GM06990 (cell line): ENCODE measurements around the gene KLRG1.

Experiments used
- DNase-seq: peaks from one replicate; pipeline ENCODE4 v3.0.0-alpha.2; 2011; ENCODE audit not compliant: insufficient read length; ENCODE audit errors: extremely low read depth
- H3K27me3 ChIP-seq: replicated peaks from 2 replicates; pipeline ENCODE4 v1.6.0; 2011; ENCODE audit warnings: low read length; ENCODE audit not compliant: control insufficient read depth, insufficient read depth
- H3K36me3 ChIP-seq: 2 replicates; pipeline ENCODE4 v1.5.1; 2011; ENCODE audit warnings: low read length; ENCODE audit not compliant: control insufficient read depth, insufficient read depth
- H3K4me3 ChIP-seq: replicated peaks from 2 replicates; pipeline ENCODE4 v1.5.1; 2011; ENCODE audit warnings: low read depth, mild to moderate bottlenecking, control low read depth, low read length
- CTCF ChIP-seq: IDR thresholded peaks from 2 replicates; pipeline ENCODE4 v1.5.1; 2011; ENCODE audit warnings: low read length, control low read depth, mild to moderate bottlenecking, inconsistent platforms; ENCODE audit not compliant: insufficient read depth, poor library complexity, severe bottlenecking

Gene KLRG1

GRCh38 chr12:8968761-8969160, 20.6 kb upstream of the KLRG1 start:
- Histone ChIP-seq H3K36me3 (no peaks in the 10 kb centered on the region), H3K27me3 (no peaks in the 10 kb centered on the region), H3K4me3 (no peak overlapping the region)
- no peak for TF ChIP-seq CTCF
- no peak for DNase-seq

GRCh38 chr12:8969861-8970411, 19.4 kb upstream of the KLRG1 start:
- no peak for TF ChIP-seq CTCF
- DNase-seq = no peak
- H3K4me3 ChIP-seq = no peak overlapping the region

GRCh38 chr12:8970432-8970831, 18.9 kb upstream of the KLRG1 start:
- Histone ChIP-seq H3K4me3 (no peak overlapping the region), H3K36me3 (no peaks in the 10 kb centered on the region), H3K27me3 (no peaks in the 10 kb centered on the region)
- no peak for DNase-seq
- no peak for TF ChIP-seq CTCF

More at GRCh38 chr12:8969861-8970411, 19.4 kb upstream of the KLRG1 start:
- Histone ChIP-seq H3K36me3 (no peaks in the 10 kb centered on the region), H3K27me3 (no peaks in the 10 kb centered on the region)

GRCh38 chr12:8980137-8980536, 9.2 kb upstream of the KLRG1 start:
- no peak for TF ChIP-seq CTCF
- Histone ChIP-seq H3K36me3 (no peaks in the 10 kb centered on the region; the same call in 1 of the 2 replicates), H3K27me3 (no peaks in the 10 kb centered on the region), H3K4me3 (no peak overlapping the region)
- no peak for DNase-seq

GRCh38 chr12:8985213-8985754, 4.1 kb upstream of the KLRG1 start:
- Histone ChIP-seq H3K4me3 (no peak overlapping the region), H3K36me3 (no peaks in the 10 kb centered on the region; the same call in 1 of the 2 replicates), H3K27me3 (no peaks in the 10 kb centered on the region)
- no peak for DNase-seq
- no peak for TF ChIP-seq CTCF

GRCh38 chr12:8987163-8987562, 2.2 kb upstream of the KLRG1 start:
- no peak for TF ChIP-seq CTCF
- Histone ChIP-seq H3K27me3 (no peaks in the 10 kb centered on the region), H3K4me3 (no peak overlapping the region), H3K36me3 (no peaks in the 10 kb centered on the region)
- no peak for DNase-seq
